H9 (cell line): ENCODE data around the gene DDA1. TPM values are rescaled to one million over a fixed set of nuclear protein-coding genes. Genes with fewer than 3 reads are reported as not detected.
A peak's percentile ranks its signal among the peaks of the same experiment; 100 is the strongest.

Experiments used
- DNase-seq: peaks from one replicate; pipeline ENCODE4 v3.0.0-alpha.2; 2017
- H2AFZ ChIP-seq: one replicate; pipeline ENCODE4 v1.6.1; 2013; ENCODE audit warnings: mild to moderate bottlenecking, low read length, control low read depth, moderate library complexity
- H2AK5ac ChIP-seq: 2 replicates; pipeline ENCODE4 v1.6.1; 2013; ENCODE audit warnings: low read length, control low read depth, mixed read lengths; ENCODE audit not compliant: insufficient read length
- H2BK120ac ChIP-seq: one replicate; pipeline ENCODE4 v1.6.1; 2013; ENCODE audit warnings: low read depth, mild to moderate bottlenecking, low read length, control low read depth, inconsistent platforms; ENCODE audit not compliant: poor library complexity, severe bottlenecking
- H2BK12ac ChIP-seq: 2 replicates; pipeline ENCODE4 v1.6.1; 2013; ENCODE audit warnings: low read length, control low read depth, mixed read lengths, low read depth; ENCODE audit not compliant: insufficient read length
- H2BK15ac ChIP-seq: 2 replicates; pipeline ENCODE4 v1.6.1; 2013; ENCODE audit warnings: low read depth, low read length, control low read depth
- H2BK20ac ChIP-seq: one replicate; pipeline ENCODE4 v1.6.1; 2013; ENCODE audit warnings: low read depth, mild to moderate bottlenecking, low read length, control low read depth, inconsistent platforms; ENCODE audit not compliant: poor library complexity, severe bottlenecking
- H2BK5ac ChIP-seq: 2 replicates; pipeline ENCODE4 v1.6.1; 2013; ENCODE audit warnings: low read length, control low read depth, mixed read lengths; ENCODE audit not compliant: insufficient read length
- H3K14ac ChIP-seq: 2 replicates; pipeline ENCODE4 v1.6.1; 2013; ENCODE audit warnings: low read length, control low read depth; ENCODE audit not compliant: insufficient read depth
- H3K18ac ChIP-seq: 2 replicates; pipeline ENCODE4 v1.6.1; 2013; ENCODE audit warnings: low read depth, mild to moderate bottlenecking, mixed read lengths, low read length, control low read depth; ENCODE audit not compliant: insufficient read length
- H3K23ac ChIP-seq: 2 replicates; pipeline ENCODE4 v1.6.1; 2013; ENCODE audit warnings: low read length, control low read depth, mixed read lengths, low read depth; ENCODE audit not compliant: insufficient read length
- H3K23me2 ChIP-seq: 2 replicates; pipeline ENCODE4 v1.6.1; 2013; ENCODE audit warnings: low read depth, mild to moderate bottlenecking, mixed read lengths, low read length, control low read depth; ENCODE audit not compliant: insufficient read length, poor library complexity, severe bottlenecking
- H3K27ac ChIP-seq: 2 replicates; pipeline ENCODE4 v1.5.1; 2013; ENCODE audit warnings: low read length, control low read depth, mixed read lengths, low read depth; ENCODE audit not compliant: insufficient read length
- H3K27me3 ChIP-seq: 2 replicates; pipeline ENCODE4 v1.6.1; 2013; ENCODE audit warnings: low read length, control low read depth, inconsistent platforms; ENCODE audit not compliant: insufficient read depth
- H3K4ac ChIP-seq: 2 replicates; pipeline ENCODE4 v1.6.1; 2013; ENCODE audit warnings: low read depth, mild to moderate bottlenecking, control low read depth, inconsistent platforms, low read length, moderate library complexity
- H3K4me1 ChIP-seq: 2 replicates; pipeline ENCODE4 v1.6.1; 2013; ENCODE audit warnings: low read length, control low read depth, inconsistent platforms; ENCODE audit not compliant: insufficient read depth
- H3K4me2 ChIP-seq: 2 replicates; pipeline ENCODE4 v1.6.1; 2013; ENCODE audit warnings: low read length, control low read depth, mixed read lengths; ENCODE audit not compliant: insufficient read length, insufficient read depth
- H3K56ac ChIP-seq: 2 replicates; pipeline ENCODE4 v1.6.1; 2013; ENCODE audit warnings: low read depth, mild to moderate bottlenecking, mixed read lengths, low read length, control low read depth; ENCODE audit not compliant: insufficient read length
- H3K79me1 ChIP-seq: 2 replicates; pipeline ENCODE4 v1.6.1; 2013; ENCODE audit warnings: low read depth, mild to moderate bottlenecking, moderate library complexity, low read length, control low read depth, inconsistent platforms; ENCODE audit not compliant: insufficient read depth, poor library complexity, severe bottlenecking
- H3K79me2 ChIP-seq: 2 replicates; pipeline ENCODE4 v1.6.1; 2013; ENCODE audit warnings: low read length, control low read depth, inconsistent platforms; ENCODE audit not compliant: insufficient read depth
- H3K9ac ChIP-seq: 2 replicates; pipeline ENCODE4 v1.6.1; 2013; ENCODE audit warnings: low read length, control low read depth, mixed read lengths; ENCODE audit not compliant: insufficient read length; ENCODE audit errors: extremely low read depth
- H3K9me3 ChIP-seq: one replicate; pipeline ENCODE4 v1.6.1; 2013; ENCODE audit warnings: low read depth, low read length, inconsistent platforms; ENCODE audit not compliant: control insufficient read depth
- H3T11ph ChIP-seq: one replicate; pipeline ENCODE4 v1.6.1; 2013; ENCODE audit warnings: mild to moderate bottlenecking, low read length, control low read depth, inconsistent platforms
- H4K20me1 ChIP-seq: one replicate; pipeline ENCODE4 v1.6.1; 2013; ENCODE audit not compliant: control insufficient read depth, insufficient read length, insufficient read depth
- H4K5ac ChIP-seq: 2 replicates; pipeline ENCODE4 v1.6.1; 2013; ENCODE audit warnings: low read depth, mild to moderate bottlenecking, mixed read lengths, low read length, control low read depth; ENCODE audit not compliant: insufficient read length
- H4K8ac ChIP-seq: replicated peaks from 2 replicates; pipeline ENCODE4 v1.6.1; 2013; ENCODE audit warnings: low read length, control low read depth, mixed read lengths, low read depth; ENCODE audit not compliant: insufficient read length
- H4K91ac ChIP-seq: 2 replicates; pipeline ENCODE4 v1.6.1; 2013; ENCODE audit warnings: low read depth, mild to moderate bottlenecking, moderate library complexity, mixed read lengths, low read length, control low read depth; ENCODE audit not compliant: insufficient read length
- H3K27ac Mint-ChIP-seq, 3 experiments: 2 replicates in 2 of 3; 3 replicates in 1 of 3; pipeline ENCODE4 v1.8.0; 2020 to 2021; ENCODE audit warnings: mixed read lengths in 3 of 3, mild to moderate bottlenecking in 1 of 3, moderate library complexity in 1 of 3
- H3K27me3 Mint-ChIP-seq: 2 replicates; pipeline ENCODE4 v1.8.0; 2021; ENCODE audit warnings: low read depth, mild to moderate bottlenecking, moderate library complexity, mixed read lengths
- H3K36me3 Mint-ChIP-seq, 3 experiments: 2 replicates in 2 of 3; 3 replicates in 1 of 3; pipeline ENCODE4 v1.8.0; 2020 to 2021; ENCODE audit warnings: low read depth in 3 of 3, mixed read lengths in 3 of 3; ENCODE audit not compliant: insufficient read depth in 1 of 3
- H3K4me1 Mint-ChIP-seq, 2 experiments: 2 replicates each; pipeline ENCODE4 v1.8.0; 2020; ENCODE audit warnings: mixed read lengths in 2 of 2
- H3K4me3 Mint-ChIP-seq, 2 experiments: 2 replicates in 1 of 2; 3 replicates in 1 of 2; pipeline ENCODE4 v1.8.0; 2020 to 2021; ENCODE audit warnings: mild to moderate bottlenecking in 2 of 2, mixed read lengths in 2 of 2, moderate library complexity in 1 of 2
- H3K9me3 Mint-ChIP-seq, 2 experiments: 2 replicates in 1 of 2; 3 replicates in 1 of 2; pipeline ENCODE4 v1.8.0; 2020; ENCODE audit warnings: mild to moderate bottlenecking in 2 of 2, mixed read lengths in 2 of 2, moderate library complexity in 1 of 2
- CTCF ChIP-seq: fragments of 200-600 bp; sonication (generic); conservative IDR thresholded peaks from 3 replicates; pipeline ENCODE4 v1.8.0; 2021; ENCODE audit warnings: antibody characterized with exemption, mild to moderate bottlenecking
- WGBS: extraction: QIAGEN DNeasy Blood & Tissue Kit; methylation state at CpG from one replicate; pipeline ENCODE4 v1.1.7; 2013; ENCODE audit warnings: missing lambda C conversion rate, low lambda C conversion rate, mixed read lengths; ENCODE audit not compliant: insufficient read length; ENCODE audit errors: extremely low coverage; 5-methylcytosine and 5-hydroxymethylcytosine counted together
- total RNA-seq: library from RNA; stranded (reverse); gene quantifications from 2 replicates; pipeline ENCODE4 v1.2.1, GENCODE V29; 2021

The DDA1 gene
- total RNA-seq, 1 experiment from 2014 or later = 45.7 TPM

GRCh38 chr19:17341386-17341785, 32.0 kb downstream of the DDA1 start:
- Mint-ChIP-seq H3K9me3 (no peaks in the 10 kb centered on the region; a peak in 1 of 5 replicates), H3K27ac (0 out of 7 replicates have a peak overlapping the region, but pooled peaks of 1 of the 3 experiments have one; percentile 27), H3K27me3 (no peaks in the 10 kb centered on the region), H3K4me1 (peaks cover 15 to 35% of the 10 kb centered on the region in 2 experiments), H3K4me3 (no peak overlapping the region), H3K36me3 (peaks cover 10 to 35% (median 23%) of the 10 kb centered on the region in 3 experiments; a peak in 5 of 7 replicates)
- Histone ChIP-seq H3K4me1 (peaks cover 2% of the 10 kb centered on the region; the same call in 1 of the 2 replicates), H3K4me2 (no peak overlapping the region), H3K79me2 (no peaks in the 10 kb centered on the region), H2BK20ac (no peak overlapping the region), H3K27ac (no peak overlapping the region), H4K8ac (no peak overlapping the region), H3K79me1 (no peaks in the 10 kb centered on the region), H4K5ac (no peak overlapping the region), H2AK5ac (no peak overlapping the region), H3K18ac (no peak overlapping the region), H2BK15ac (no peak overlapping the region), H3K56ac (no peak overlapping the region), H2BK12ac (no peak overlapping the region), H3K4ac (no peak overlapping the region), H3K23me2 (peaks cover 12% of the 10 kb centered on the region), H3K23ac (no peak overlapping the region), H3K14ac (no peak overlapping the region), H4K91ac (no peak overlapping the region), H4K20me1 (no peaks in the 10 kb centered on the region), H3K9ac (no peak overlapping the region), H3K9me3 (no peaks in the 10 kb centered on the region), H3T11ph (no peak overlapping the region), H2BK120ac (no peak overlapping the region), H2AFZ (no peak overlapping the region), H2BK5ac (no peak overlapping the region), H3K27me3 (no peaks in the 10 kb centered on the region)
- no peak for DNase-seq
- TF ChIP-seq CTCF = no peak
- WGBS = no CpG with 5 or more reads among the region's 15 CpGs
